Tibial nerve (tissue), 4 donors: Measurements from ENCODE around the gene TTC28. TPM values are rescaled to one million over a fixed set of nuclear protein-coding genes. Genes with fewer than 3 reads are reported as not detected.

Experiments used
- DNase-seq, 2 donors: peaks; one replicate each; pipeline ENCODE4 v3.0.0-alpha.2; 2019; ENCODE audit warnings: low spot score in 2 of 2
- H3K27ac ChIP-seq, 4 donors: fragments of 200-600 bp; sonication (generic) in 3 of 4; one replicate each; pipeline ENCODE4 v1.5.1; 2017 to 2019; ENCODE audit warnings: mild to moderate bottlenecking in 1 of 4
- H3K27me3 ChIP-seq, 2 donors: fragments of 200-600 bp; sonication (generic) in 1 of 2; one replicate each; pipeline versions ENCODE4 v1.5.1 to v1.6.0; 2017 to 2019
- H3K36me3 ChIP-seq, 3 donors: fragments of 200-600 bp; sonication (generic); one replicate each; pipeline ENCODE4 v1.5.1; 2018 to 2019
- H3K4me1 ChIP-seq, 4 donors: fragments of 200-600 bp; sonication (generic) in 3 of 4; one replicate each; pipeline ENCODE4 v1.5.1; 2017 to 2019
- H3K4me3 ChIP-seq, 4 donors: fragments of 200-600 bp; sonication (generic) in 3 of 4; one replicate each; pipeline ENCODE4 v1.5.1; 2017 to 2019; ENCODE audit warnings: mild to moderate bottlenecking in 1 of 4, moderate library complexity in 1 of 4
- H3K9me3 ChIP-seq, 4 donors: fragments of 200-600 bp; sonication (generic) in 3 of 4; one replicate each; pipeline ENCODE4 v1.5.1; 2017 to 2019
- CTCF ChIP-seq, 5 experiments: fragments of 200-600 bp in 3 of 5; fragments of 450-650 bp in 2 of 5; sonication (generic) in 3 of 5; IDR thresholded peaks; one replicate each; pipeline ENCODE4 v1.5.1; 2016 to 2019; ENCODE audit warnings: antibody characterized with exemption in 5 of 5, mild to moderate bottlenecking in 3 of 5, moderate library complexity in 2 of 5
- EP300 ChIP-seq, 2 donors: sonication (generic); formaldehyde crosslinking; IDR thresholded peaks; one replicate each; pipeline ENCODE4 v1.6.1; 2017; ENCODE audit warnings: antibody characterized with exemption in 2 of 2, mild to moderate bottlenecking in 1 of 2
- POLR2A ChIP-seq, 2 donors: fragments of 450-650 bp; IDR thresholded peaks; one replicate each; pipeline ENCODE4 v1.6.1; 2017; ENCODE audit warnings: antibody characterized with exemption in 2 of 2, mild to moderate bottlenecking in 2 of 2, moderate library complexity in 2 of 2
- WGBS, 2 donors: methylation state at CpG; one replicate each; pipeline ENCODE4 v1.1.5; 2018; 5-methylcytosine and 5-hydroxymethylcytosine counted together
- small RNA-seq: library from RNA; depleted of rRNA; stranded (forward); fragments of <200 nt; gene quantifications from one replicate; pipeline ENCODE3, GENCODE V24; 2016
- total RNA-seq, 4 donors: library from RNA; depleted of rRNA; stranded (reverse); fragments of >200 nt; gene quantifications; one replicate each; pipeline ENCODE4 v1.1.0, GENCODE V29; 2016

Gene TTC28
- total RNA-seq, 4 donors from 2014 or later, result 83.9 to 177 (median 128) TPM

- TF ChIP-seq CTCF (IDR thresholded peaks at IDR 0.05), result no peak
- no peak for TF ChIP-seq POLR2A (IDR thresholded peaks at IDR 0.05)
- TF ChIP-seq EP300 (IDR thresholded peaks at IDR 0.05), result no peak
- H3K9me3 ChIP-seq, result no peaks in the 10 kb centered on the region
- 91 to 97% methylated on average over 1 of the region's 1 CpG for WGBS, 2 donors
- H3K27me3 ChIP-seq, result no peaks in the 10 kb centered on the region
- DNase-seq, result no peak
- no peaks in the 10 kb centered on the region for H3K4me1 ChIP-seq
- H3K4me3 ChIP-seq, result no peak overlapping the region
- H3K36me3 ChIP-seq, result peaks cover 0 to 9% (median 0%) of the 10 kb centered on the region in 3 donors
- no peak overlapping the region for H3K27ac ChIP-seq
These were observed 743.7 kb downstream of the TTC28 start for GRCh38 chr22:27935897-27936296.

- 85 to 88% methylated on average over 5 of the region's 5 CpGs for WGBS, 2 donors
These were observed 745.6 kb downstream of the TTC28 start for GRCh38 chr22:27934069-27934468.

GRCh38 chr22:27933186-27933983 is 746.3 kb downstream of the TTC28 start:
- Histone ChIP-seq H3K36me3 (peaks cover 0 to 4% (median 0%) of the 10 kb centered on the region in 3 donors), H3K27ac (no peak overlapping the region), H3K4me1 (no peaks in the 10 kb centered on the region), H3K4me3 (no peak overlapping the region), H3K9me3 (no peaks in the 10 kb centered on the region), H3K27me3 (no peaks in the 10 kb centered on the region)
- no peak for TF ChIP-seq POLR2A (IDR thresholded peaks at IDR 0.05)
- no peak for TF ChIP-seq CTCF (IDR thresholded peaks at IDR 0.05)
- no peak for TF ChIP-seq EP300 (IDR thresholded peaks at IDR 0.05)
- DNase-seq, result no peak
- 91 to 95% methylated on average over 9 of the region's 9 CpGs for WGBS, 2 donors

More at GRCh38 chr22:27934069-27934468, 745.6 kb downstream of the TTC28 start:
- TF ChIP-seq POLR2A (IDR thresholded peaks at IDR 0.05) (no peak), EP300 (IDR thresholded peaks at IDR 0.05) (no peak), CTCF (IDR thresholded peaks at IDR 0.05) (no peak)
- Histone ChIP-seq H3K27me3 (no peaks in the 10 kb centered on the region), H3K27ac (no peak overlapping the region), H3K9me3 (no peaks in the 10 kb centered on the region), H3K4me1 (no peaks in the 10 kb centered on the region), H3K4me3 (no peak overlapping the region), H3K36me3 (peaks cover 0 to 8% (median 0%) of the 10 kb centered on the region in 3 donors)
- no peak for DNase-seq

GRCh38 chr22:27930331-27931060 is 749.1 kb downstream of the TTC28 start:
- no peak for DNase-seq
- Histone ChIP-seq H3K36me3 (peaks cover 0 to 4% (median 0%) of the 10 kb centered on the region in 3 donors), H3K27me3 (no peaks in the 10 kb centered on the region), H3K27ac (no peak overlapping the region), H3K4me3 (no peak overlapping the region), H3K9me3 (no peaks in the 10 kb centered on the region), H3K4me1 (no peaks in the 10 kb centered on the region)
- no peak for TF ChIP-seq CTCF (IDR thresholded peaks at IDR 0.05)
- no peak for TF ChIP-seq POLR2A (IDR thresholded peaks at IDR 0.05)
- no peak for TF ChIP-seq EP300 (IDR thresholded peaks at IDR 0.05)
- WGBS, 2 donors, result 82 to 85% methylated on average over 3 of the region's 3 CpGs

Small RNA genes within 50 kb of the gene (small RNA-seq; reads per million reads assigned to genes)
- gene MIR5739 (not detected), gene RF00019 (not detected), gene RF00150 (not detected), gene RF02200 (not detected), gene RN7SL162P (not detected)

Other genes starting within 250 kb of the TTC28 start
- gene CHEK2, start 62.0 kb upstream of the TTC28 start, total RNA-seq, result 10 to 100 TPM in 2 of 4 donors, 1 to 10 TPM in 2; 7.4 to 22.0 (median 13.1) TPM
- gene HSCB, start 62.2 kb upstream of the TTC28 start, total RNA-seq, result 10 to 100 TPM; 20.0 to 38.7 (median 27.0) TPM
- gene CCDC117, start 92.9 kb upstream of the TTC28 start, total RNA-seq, result 10 to 100 TPM; 16.7 to 22.4 (median 20.6) TPM
- gene XBP1, start 120.7 kb upstream of the TTC28 start, total RNA-seq, result 100 to 1,000 TPM in 3 of 4 donors, 10 to 100 TPM in 1; 65.6 to 113 (median 111) TPM
- 10 to 100 TPM; 18.0 to 37.9 (median 23.5) TPM for gene ZNRF3, start 203.7 kb upstream of the TTC28 start, total RNA-seq